HG02885 (cell line): ENCODE data around the gene VPS8.
"Not testable (repeated sequence)": the region's sequence is repeated elsewhere in the genome, so short reads cannot be mapped to it uniquely, and the experiment has no call there.

Experiments used
- ATAC-seq: cut with Tn5 transposase; IDR thresholded peaks from one replicate; pipeline ENCODE4 v1.9.1; 2021; ENCODE audit warnings: mild to moderate bottlenecking; ENCODE audit not compliant: unreplicated experiment, poor library complexity

Gene VPS8

DNA sequence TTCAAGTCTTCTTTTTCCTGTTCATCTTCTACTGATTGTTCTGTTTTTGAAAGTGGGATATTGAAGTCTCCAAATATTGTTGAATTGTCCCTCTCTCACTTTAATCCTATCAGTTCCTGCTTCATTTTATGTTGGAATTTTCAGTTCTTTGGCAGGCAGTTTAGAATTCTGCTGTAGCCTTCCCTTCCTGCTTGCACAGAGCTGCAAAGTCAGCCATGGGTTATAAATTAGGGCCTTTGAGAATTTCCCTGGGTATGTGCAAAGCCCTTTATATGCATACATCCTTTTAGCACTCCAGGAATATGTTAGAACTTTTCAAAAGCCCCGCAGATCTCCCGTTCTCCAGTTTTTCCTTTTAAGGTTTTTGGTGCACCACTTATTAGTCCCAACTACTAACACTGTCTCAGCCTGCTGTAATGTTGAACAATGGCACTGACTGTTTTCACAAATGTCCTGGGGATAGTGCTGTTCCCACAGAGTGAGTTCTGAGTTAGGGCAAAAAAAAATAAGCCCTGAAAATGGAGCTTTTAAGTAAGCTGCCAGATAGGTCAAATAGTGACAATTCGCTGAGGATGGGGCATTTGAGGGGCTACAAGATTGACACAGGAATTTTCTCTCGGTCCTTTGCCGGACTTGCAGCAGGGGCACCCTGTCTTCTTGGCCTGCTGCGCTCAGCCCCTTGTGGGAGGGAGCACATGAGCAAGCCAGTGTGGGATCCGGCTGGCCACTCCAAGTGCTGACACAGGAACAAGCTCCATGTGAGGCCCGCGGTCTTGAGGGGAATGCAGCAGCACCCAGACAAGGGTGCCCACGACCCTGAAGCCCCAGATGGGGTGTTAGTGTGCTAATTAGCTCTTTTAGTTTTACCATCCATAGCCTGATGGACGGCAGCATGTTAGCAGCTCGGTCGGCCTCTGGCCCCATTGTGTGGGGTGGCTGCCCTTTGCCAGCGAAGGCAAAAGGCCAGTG is 96.0 kb downstream of the VPS8 start:
- ATAC-seq: no peak

DNA sequence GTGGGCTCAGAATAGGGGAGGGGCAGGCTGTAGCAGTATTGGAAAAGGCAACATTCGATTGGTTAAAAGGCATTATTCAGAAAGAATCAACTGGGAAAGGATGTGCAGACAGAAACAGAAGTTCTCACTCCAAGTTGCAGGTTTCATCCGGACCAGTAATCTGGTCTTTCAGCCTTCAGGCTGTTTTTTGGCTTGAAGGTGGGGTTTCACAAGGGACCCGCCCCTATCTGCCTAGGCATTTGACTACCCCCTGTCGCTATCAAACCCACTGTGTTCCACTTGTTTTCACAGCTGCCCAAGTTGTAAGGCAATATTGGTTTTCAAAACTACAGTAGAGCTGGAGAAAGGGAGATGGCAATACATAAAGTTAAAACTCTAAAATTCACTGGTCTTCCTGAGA is 96.9 kb downstream of the VPS8 start:
- ATAC-seq: no peak

DNA sequence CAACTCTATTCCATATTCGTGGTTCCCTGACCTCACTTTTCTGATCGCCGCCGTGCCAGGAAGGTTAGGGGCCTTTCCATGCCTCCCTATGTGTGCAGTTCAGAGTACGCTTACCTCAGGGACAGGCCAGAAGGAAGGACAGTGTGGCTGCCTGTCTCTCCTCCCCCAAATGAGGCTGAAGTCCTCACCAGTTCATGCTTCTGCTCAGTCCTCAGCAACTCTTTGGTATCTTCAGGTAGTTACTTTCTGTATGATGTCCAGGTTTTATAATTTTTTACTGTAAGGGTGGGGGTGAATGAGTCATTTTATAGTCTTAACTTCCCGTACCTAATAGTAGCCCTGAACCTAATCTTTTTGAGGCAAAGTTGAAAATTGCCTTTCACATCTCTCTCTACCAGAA is 98.7 kb downstream of the VPS8 start:
- ATAC-seq: no peak

DNA sequence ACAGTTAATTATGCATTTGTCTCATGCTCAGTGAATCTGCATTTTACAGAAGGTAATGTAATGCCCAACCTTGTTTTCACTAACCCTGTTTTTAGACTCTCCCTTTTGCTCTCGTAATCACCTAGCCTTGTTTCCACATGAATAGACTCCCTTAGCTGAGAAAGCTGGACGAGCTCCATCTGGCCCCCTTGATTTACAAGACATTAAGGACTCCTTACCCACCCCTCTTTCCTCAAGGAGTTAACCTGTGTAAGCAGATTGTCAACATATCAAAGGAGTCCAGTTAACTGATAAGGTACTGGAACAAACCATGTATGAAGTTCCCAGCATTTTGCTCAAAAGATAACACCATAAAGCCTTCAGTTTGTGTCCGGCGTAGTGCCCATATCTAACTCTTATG is 99.6 kb downstream of the VPS8 start:
- no peak for ATAC-seq

DNA sequence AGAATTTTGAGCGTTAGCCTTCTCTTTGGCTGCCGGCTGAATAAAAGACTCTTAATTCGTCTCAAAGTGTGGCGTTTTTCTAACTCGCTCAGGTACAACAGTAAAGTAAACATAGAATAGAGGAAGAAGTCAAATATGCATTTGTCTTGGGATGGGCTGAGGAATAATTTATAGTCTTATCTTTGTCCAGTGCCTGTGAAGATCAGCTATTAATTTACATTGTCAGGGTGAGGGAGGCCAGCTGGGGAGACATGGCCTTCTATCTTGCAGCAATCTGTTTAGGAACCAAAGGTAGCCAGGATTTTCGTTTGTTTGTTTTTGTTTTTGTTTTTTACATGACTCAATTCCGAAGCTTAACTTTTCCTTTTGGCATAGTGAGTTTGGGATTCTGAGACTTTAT is 100.2 kb downstream of the VPS8 start:
- no peak for ATAC-seq

DNA sequence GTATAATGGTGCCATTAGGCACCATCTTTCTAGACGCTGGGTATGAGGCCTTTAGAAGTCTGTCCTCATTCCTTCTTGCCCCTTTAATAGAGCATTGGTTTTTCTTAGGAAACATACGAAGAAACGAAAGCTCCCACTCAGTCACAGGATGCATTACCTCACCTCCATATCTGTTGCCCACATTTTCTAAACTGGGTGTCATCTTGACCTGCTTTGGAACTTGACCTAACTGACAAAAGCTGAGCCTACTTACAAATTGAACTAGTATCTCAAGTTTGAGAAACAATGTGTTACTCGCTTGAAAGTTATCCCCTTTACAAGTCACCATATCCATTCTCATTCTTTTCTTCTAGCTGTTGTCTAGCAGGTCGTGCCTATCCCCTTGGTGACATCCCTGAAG is 102.7 kb downstream of the VPS8 start:
- no peak for ATAC-seq

DNA sequence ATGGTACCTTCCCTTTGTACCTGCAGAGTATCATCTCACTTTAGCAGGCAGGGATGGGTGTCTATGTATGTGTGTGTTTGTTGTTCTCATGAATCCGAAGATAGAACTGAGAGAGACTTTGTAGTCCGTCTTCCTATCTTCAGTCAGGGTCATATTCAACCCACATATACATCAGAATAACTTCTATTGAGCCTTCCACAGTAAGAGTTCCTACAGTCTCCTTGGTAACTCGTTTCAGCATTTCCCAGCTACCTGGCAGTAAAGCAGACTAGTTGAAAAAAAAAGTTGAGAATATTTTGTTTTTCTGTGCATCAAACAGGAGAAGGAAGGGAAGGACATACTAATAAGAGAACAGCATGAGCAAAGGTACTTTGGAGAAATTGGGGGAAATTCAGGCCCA is 106.8 kb downstream of the VPS8 start:
- ATAC-seq: no peak

DNA sequence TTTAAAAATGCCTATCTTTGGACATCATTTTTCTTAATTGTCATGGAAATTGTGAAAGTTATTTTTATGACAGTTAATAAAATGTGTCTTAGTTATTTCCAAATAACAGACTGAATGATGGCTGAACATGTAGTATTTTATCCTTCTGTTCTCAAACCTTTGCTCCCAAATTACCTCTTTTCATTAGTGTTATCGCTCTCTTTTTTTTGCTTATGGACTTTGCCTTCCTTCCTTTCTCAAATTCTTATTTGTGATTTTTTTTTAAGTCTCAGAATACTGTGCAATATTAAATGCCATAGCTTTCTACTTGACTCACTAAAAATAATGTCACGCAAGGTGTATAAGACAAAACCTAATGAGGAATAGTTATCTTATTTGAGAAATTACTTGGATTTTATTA is 107.7 kb downstream of the VPS8 start:
- no peak for ATAC-seq

DNA sequence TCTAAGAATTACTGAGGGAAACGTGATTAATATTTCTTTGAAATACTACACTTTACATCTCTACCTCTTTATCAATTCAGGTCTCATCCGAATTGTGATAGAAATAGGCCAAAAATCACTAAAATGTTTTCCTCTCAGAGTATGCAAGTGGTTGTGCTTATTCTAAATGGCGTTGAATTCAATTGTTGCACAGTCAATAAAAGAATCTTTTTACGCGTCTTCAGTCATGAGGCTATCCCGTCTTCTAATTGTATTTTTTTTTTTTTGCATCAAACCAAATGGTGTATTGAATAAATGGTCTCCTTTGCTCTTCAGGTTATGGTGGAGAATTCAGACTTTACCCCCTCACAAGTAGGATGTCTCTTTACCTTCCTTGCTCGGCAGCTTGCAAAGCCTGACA is 112.6 kb downstream of the VPS8 start:
- no peak for ATAC-seq

DNA sequence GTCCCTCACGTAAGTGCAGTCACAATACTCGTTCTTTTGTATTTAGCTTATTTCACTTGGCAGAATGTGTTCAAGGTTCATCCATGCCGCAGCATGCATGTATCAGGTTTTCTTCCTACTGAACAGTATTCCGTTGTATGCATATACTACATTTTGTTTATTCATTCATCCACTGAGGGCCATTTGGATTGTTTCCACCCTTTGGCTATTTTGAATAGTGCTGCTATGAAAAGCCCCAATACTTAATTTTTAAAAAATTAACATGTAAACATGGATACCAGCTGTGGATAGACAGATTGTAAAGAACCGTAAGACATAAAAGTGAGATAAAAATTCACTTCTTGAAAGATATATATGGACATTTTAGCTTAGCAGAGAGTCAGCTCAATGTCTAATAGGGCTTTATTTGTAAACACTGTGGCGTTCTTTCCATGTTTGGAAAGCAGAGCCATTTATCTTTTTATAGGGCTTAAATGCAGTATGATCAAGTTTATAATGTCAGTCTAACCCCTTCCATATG is 115.9 kb downstream of the VPS8 start:
- no peak for ATAC-seq

DNA sequence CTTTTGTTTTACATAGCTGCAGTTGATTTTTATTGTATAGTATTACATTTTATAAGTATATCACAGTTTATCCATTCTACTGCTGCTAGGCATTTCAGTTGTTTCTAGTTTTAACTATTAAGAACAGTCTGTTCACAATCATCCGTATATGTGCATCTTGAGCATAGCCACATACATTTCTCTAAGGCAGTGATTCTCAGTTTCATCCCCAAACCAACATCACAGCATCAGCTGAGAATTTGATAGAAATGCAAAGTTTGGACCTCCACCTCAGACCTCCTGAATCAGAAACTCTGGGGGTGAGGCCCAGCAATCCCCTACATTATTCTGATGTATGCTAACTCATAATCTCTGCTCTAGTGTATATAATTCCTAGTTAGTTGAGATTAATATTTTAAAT is 120.8 kb downstream of the VPS8 start:
- ATAC-seq: no peak

DNA sequence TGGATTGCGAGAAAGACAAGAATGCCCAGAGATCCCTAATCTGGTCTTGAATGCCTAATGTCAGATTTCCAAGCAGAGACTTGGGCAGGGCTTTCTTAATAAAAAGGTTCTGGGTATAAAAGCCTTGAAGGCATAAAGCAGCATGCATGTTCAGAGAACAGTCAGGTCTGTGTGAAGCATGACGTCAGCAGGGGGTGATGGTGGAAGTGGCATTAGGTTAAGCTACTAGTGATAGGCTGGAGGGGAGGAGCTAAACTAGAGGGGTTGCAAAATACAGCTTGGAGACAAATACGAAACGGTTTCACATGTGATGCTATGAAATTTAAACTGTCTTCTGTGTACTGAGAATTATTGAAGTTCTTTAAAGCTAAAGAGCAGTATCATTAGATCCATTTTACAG is 125.6 kb downstream of the VPS8 start:
- no peak for ATAC-seq

DNA sequence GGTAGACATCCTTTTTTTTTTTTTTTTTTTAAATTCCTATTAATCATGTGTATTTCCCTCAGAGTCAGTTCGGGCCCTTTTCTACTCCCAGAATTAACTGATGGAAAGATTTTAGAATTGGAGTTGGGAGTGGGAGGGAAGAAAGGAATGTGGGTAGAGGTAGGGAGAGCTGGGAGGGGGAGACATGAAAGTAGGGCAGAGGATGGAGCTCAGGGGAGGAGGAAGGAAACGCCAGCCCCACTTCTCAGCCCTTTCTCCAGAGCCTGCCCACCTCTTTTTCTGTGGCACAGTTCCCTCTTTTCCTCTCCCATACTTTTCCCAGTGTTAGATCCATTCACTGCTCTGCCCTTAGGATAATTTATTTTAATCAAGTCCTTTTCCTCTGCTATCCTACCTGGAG is 129.4 kb downstream of the VPS8 start:
- no peak for ATAC-seq

DNA sequence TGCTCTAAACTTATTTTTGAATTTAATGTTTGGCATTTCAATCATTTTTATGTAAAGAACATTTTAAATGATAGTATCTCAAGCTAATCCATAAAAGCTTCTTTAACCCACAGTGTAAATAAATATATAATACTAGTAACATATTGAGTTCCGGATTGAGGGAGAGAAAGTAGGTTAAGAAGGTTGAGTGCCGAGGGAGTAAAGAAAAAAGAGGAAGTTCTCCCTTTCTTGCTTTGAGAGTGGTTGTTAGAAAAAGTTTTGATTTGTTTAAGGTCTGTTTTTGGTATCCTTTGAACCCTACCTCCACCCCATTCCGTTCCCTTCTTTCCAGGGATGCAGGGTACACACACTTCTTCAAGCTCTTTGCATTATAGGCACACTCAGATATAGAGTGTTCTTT is 130.8 kb downstream of the VPS8 start:
- no peak for ATAC-seq

DNA sequence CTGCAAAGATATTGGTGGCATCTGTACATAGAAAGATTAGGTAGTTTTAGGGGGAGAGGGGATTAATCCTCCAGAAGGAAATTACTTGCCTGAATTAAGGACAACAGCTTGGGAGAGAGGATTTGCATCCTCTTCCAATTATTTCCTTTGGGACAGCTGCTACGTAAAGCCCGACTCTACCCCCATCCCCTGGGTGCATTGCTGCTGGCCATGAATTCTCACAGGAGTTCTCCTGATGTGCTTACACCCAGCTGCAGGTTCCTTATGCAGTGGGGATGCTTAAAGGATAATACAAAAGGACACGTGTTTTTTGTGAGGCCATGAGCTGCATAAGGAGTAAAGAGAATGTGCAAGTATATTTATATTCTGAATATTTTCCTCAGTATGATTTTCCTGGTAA is 132.3 kb downstream of the VPS8 start:
- ATAC-seq: no peak

DNA sequence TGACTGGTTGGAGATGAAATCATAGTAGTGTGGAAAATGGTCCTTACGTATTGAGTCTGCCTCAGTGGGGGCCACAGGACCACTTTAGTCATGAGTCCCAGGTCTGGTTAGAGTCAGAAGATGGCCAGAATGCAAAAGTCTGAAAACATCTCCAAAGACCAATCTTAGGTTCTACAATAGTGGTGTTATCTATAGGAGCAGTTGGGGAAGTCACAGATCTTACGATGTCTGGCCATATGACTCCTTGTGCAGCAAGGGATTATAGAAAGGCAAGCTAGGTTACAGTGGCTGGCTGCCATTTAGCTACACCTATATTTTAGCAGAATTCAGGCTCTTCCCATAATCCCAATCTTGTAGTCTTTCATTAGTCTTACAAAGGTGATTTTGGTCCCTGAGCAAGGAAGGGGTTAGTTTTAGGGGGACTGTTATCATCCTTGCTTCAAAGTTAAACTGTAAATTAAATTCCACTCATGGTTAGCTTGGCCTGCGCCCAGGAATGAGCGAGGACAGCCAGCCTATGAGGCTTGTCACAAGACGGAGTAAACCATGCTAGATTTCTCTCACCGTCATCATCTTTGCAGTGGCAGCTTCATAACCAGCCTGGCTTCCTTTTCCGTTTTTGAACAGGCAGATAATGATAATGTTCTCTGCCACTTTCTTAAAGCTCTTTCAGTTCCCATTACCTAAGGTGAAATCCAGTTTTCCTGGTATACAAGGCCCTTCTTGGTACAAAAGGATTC is 134.1 kb downstream of the VPS8 start:
- ATAC-seq: no peak

DNA sequence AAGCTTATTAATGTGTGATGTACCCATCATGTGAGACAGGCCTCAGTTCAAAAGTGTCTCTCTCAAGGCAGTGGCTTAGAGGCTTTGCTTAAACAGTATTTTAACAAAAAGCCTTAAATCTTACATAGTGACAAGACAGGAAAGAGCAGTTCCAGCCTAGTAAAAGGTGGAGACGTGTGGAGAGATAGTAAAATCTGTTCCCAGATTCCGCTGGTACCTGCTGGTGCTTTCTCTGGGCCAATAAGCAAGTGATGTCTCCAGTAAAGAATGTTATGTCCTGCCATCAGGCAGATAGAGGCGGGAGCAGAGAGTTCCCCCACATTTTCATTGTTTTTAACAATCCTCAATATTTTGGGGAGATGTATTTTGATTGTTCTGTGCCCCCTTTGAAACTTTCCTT is 135.0 kb downstream of the VPS8 start:
- ATAC-seq: no peak

DNA sequence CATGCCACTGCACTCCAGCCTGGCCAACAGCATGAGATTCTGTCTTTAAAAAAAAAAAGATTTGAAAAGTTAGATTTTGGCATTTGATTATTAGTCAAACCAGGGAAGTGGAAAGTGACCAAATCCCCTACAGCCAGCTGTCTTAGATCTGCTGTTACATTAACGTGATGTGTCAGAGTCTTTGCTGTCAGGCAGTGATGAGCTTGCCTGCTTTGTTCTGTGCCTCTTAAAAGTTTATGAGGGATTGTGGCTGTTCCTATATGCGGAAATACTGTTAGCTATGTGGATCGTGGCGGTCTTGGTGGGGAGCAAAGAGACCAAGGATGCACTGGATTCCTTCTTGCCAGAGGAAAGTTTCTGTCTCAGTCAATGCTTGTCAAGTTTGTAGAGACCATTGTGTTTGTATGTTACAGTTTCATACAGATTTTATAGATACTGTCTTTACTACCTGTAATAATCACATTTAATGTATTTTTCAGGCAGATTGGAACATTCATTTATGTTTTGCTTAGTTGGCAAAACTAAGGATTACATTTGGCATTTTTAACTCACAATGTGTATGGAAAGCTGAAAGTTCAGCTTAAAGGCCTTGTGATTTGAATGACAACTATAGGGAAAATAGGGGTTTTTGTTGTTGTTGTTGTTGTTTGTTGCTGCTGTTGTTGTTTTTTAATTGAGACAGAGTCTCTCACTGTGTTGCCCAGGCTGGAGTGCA is 137.4 kb downstream of the VPS8 start:
- ATAC-seq: no peak

DNA sequence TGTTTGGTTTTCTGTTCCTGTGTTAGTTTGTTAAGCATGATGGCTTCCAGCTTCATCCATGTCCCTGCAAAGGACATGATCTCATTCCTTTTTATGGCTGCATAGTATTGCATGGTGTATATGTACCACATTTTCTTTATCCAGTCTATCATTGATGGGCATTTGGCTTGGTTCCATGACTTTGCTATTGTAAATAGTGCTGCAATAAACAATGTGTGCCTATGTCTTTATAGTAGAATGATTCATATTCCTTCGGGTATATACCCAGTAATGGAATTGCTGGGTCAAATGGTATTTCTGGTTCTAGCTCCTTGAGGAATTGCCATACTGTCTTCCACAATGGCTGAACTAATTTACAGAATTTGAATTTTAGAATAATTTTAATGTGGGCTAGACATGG is 138.8 kb downstream of the VPS8 start:
- not testable (repeated sequence) for ATAC-seq

DNA sequence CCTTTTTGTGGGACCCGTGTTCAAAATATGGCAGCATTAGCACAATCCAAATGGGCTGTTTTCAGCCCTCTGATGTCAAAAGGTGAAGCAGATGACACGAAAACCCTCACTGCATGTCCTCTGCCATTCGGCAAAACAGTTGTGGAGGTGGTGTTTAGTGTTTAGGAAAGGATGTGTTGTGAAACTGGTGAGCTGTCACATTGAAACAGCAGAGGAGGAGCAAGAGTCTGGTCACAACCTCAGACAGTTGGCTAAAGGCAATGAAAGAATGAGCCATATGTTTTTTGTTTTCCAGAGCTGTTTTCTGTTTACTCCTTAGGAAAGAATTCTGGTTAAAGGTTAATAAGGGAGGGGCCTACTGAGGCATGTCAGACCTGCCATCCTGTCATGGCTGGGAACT is 140.7 kb downstream of the VPS8 start:
- no peak for ATAC-seq

DNA sequence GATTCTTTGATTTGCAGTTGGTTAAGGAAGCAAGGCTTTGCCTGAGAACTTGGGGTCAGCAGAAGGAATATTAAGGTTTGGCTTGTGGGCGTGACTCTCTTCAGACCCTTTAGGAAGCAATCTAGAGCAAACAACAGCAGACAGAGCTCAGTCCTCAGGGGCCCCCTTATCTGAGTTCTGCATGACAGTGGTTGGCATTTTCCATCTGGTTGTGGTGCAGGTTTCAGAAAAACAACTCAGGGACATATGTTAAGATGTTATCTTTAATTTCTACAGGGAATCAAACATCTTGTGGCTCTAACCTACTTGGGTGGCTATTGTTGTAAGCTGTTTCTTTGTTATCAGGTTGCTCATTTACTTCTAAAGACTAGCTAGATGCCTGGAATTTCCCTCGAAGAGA is 141.4 kb downstream of the VPS8 start:
- ATAC-seq: no peak
